SK-N-SH treated with all-trans-retinoic acid at 6 μM for 48 hours (cell line): ENCODE results near the gene CGB2.

Source experiments
- ATAC-seq: fragments of 200-7000 bp; cut with Tn5 transposase; 3 replicates; pipeline ENCODE4 v1.9.1; 2020; ENCODE audit warnings: mild to moderate bottlenecking, moderate library complexity
- ARNTL ChIP-seq: fragments of 450-650 bp; formaldehyde crosslinking; IDR thresholded peaks from 2 replicates; pipeline ENCODE4 v1.5.0; 2020; ENCODE audit warnings: low read depth, mild to moderate bottlenecking, moderate library complexity, borderline replicate concordance
- BACH2 ChIP-seq: fragments of 250-450 bp; sonication (Bioruptor Pico); IDR thresholded peaks from 2 replicates; pipeline ENCODE4 v1.9.0; 2021; ENCODE audit warnings: mild to moderate bottlenecking, borderline replicate concordance
- CSDC2 ChIP-seq: fragments of 250-450 bp; sonication (Bioruptor Pico); IDR thresholded peaks from 2 replicates; pipeline ENCODE4 v1.5.0; 2020; ENCODE audit warnings: mild to moderate bottlenecking, moderate library complexity
- ESRRG ChIP-seq: fragments of 250-450 bp; sonication (Bioruptor Pico); IDR thresholded peaks from 2 replicates; pipeline ENCODE4 v1.6.1; 2021; ENCODE audit warnings: mild to moderate bottlenecking
- GLIS3 ChIP-seq: fragments of 250-450 bp; sonication (Bioruptor Pico); IDR thresholded peaks from 2 replicates; pipeline ENCODE4 v1.5.0; 2020; ENCODE audit warnings: mild to moderate bottlenecking, moderate library complexity
- ISL1 ChIP-seq: fragments of 250-450 bp; sonication (Bioruptor Pico); IDR thresholded peaks from 2 replicates; pipeline ENCODE4 v2.1.2; 2022; ENCODE audit warnings: mild to moderate bottlenecking, moderate library complexity
- OSR1 ChIP-seq: fragments of 250-450 bp; sonication (Bioruptor Pico); IDR thresholded peaks from 2 replicates; pipeline ENCODE4 v1.8.0; 2022; ENCODE audit warnings: moderate library complexity, mild to moderate bottlenecking, inconsistent platforms
- PPARA ChIP-seq: fragments of 250-450 bp; sonication (Bioruptor Pico); IDR thresholded peaks from 2 replicates; pipeline ENCODE4 v1.5.0; 2020; ENCODE audit warnings: mild to moderate bottlenecking, borderline replicate concordance
- RARB ChIP-seq: fragments of 250-450 bp; sonication (Bioruptor Pico); IDR thresholded peaks from 2 replicates; pipeline ENCODE4 v1.8.0; 2021; ENCODE audit warnings: mild to moderate bottlenecking, moderate library complexity
- SNAI2 ChIP-seq: fragments of 250-450 bp; sonication (Bioruptor Pico); IDR thresholded peaks from 2 replicates; pipeline ENCODE4 v1.5.0; 2020; ENCODE audit warnings: mild to moderate bottlenecking, moderate library complexity
- TCF4 ChIP-seq: fragments of 250-450 bp; sonication (Bioruptor Pico); IDR thresholded peaks from 2 replicates; pipeline ENCODE4 v1.8.0; 2021; ENCODE audit warnings: mild to moderate bottlenecking, moderate library complexity, borderline replicate concordance
- TOX ChIP-seq: fragments of 250-450 bp; sonication (Bioruptor Pico); IDR thresholded peaks from 2 replicates; pipeline ENCODE4 v1.8.0; 2021; ENCODE audit warnings: mild to moderate bottlenecking, moderate library complexity, borderline replicate concordance
- ZC3H10 ChIP-seq: fragments of 250-450 bp; sonication (Bioruptor Pico); IDR thresholded peaks from 2 replicates; pipeline ENCODE4 v1.5.1; 2021; ENCODE audit warnings: mild to moderate bottlenecking, moderate library complexity
- ZNF70 ChIP-seq: fragments of 450-650 bp; formaldehyde crosslinking; IDR thresholded peaks from 2 replicates; pipeline ENCODE4 v1.5.0; 2020; ENCODE audit warnings: mild to moderate bottlenecking, moderate library complexity
- ZNF8 ChIP-seq: fragments of 450-650 bp; formaldehyde crosslinking; IDR thresholded peaks from 2 replicates; pipeline ENCODE4 v1.5.0; 2020; ENCODE audit warnings: mild to moderate bottlenecking, moderate library complexity
- TF ChIP-seq, protein P1 (sequence below): fragments of 250-450 bp; sonication (Bioruptor Pico); IDR thresholded peaks from 2 replicates; pipeline ENCODE4 v1.8.0; 2021; ENCODE audit warnings: low read depth, mild to moderate bottlenecking, moderate library complexity, borderline replicate concordance
- TF ChIP-seq, protein P2 (sequence below): fragments of 250-450 bp; sonication (Bioruptor Pico); IDR thresholded peaks from 2 replicates; pipeline ENCODE4 v1.5.0; 2020; ENCODE audit warnings: mild to moderate bottlenecking, moderate library complexity
- TF ChIP-seq, protein P3 (sequence below): fragments of 250-450 bp; sonication (Bioruptor Pico); IDR thresholded peaks from 2 replicates; pipeline ENCODE4 v1.5.1; 2021; ENCODE audit warnings: mild to moderate bottlenecking, moderate library complexity
- TF ChIP-seq, protein P4 (sequence below): fragments of 250-450 bp; sonication (Bioruptor Pico); IDR thresholded peaks from 2 replicates; pipeline ENCODE4 v1.5.1; 2020; ENCODE audit warnings: low read depth, mild to moderate bottlenecking, moderate library complexity

Gene CGB2

DNA sequence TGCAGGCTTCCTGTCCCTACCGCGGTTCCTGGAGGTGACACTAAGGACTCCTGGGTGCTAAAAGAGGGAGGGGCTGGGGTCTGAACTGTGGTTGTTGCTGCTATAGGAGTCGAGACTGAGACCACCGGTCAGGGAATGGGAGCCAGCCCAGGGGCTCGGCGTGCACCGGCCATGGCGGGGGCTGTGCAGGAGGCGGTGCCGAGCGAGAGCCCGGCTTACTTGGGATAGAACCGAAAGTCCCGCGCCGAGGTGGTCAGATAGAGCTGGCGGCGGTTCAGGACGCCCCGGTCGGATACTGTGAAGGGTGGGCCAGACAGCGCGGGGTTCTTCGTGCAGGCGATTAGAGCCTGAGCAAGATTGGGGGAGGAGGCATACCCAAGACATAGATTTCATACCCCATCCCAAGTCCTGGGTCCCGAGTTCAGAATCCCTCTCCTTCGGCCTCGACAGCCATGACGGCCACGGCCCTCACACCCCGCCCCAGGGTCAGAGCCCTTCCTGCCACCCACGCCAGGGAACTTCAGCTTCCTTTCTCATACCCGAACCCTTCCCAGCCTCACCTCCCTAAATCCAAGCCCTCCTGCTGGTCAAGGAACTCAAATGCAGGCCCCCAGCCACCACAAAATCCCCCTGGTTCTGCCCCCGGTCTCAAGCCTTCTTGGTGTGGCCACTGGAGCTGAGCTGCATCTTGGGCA, 25.4 kb downstream of the CGB2 start:
- ATAC-seq, result peak; percentile 23

DNA sequence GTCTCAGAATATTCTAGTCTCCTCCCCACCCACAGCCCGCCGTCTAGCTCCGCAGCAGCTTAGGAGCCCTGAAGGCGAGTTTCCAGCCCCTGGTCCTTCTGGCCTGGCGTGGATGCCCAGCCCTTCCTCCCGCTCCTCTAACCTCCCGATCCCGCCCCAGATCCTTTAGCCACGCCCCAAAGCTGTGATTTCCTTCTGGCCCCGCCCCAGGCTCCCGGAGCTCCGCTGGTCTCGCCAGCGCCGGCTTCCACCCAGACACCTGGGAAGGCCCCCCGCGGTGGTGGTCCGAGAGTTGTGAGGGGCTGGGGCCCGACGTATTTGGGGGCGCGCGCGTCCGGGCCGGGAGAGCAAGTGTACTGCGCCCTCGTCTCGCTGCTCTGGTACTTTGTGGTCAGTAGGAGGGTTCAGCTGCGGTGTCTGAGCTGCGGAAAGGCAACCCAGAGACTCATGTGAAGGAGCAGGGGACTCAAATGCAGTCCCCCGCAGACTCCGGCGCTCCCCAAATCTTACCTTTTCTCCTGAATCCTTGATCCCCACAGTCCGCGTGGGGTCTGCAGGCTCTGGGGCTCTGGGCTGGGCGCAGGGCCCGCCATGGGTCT, 26.0 kb downstream of the CGB2 start, which contains the start of gene CGB7:
TSS of gene CGB7 (minus strand) at position 114 of the 599 bp plus-strand sequence. CDS start 2,374 bp downstream, outside the sequence.
- no peak for TF ChIP-seq ISL1 (CRISPR knock-in tag)
- no peak for TF ChIP-seq PPARA
- TF ChIP-seq BACH2, result no peak
- TF ChIP-seq OSR1 (CRISPR knock-in tag), result no peak
- no peak for TF ChIP-seq SNAI2
- no peak for TF ChIP-seq ZNF8 (CRISPR knock-in tag)
- no peak for TF ChIP-seq TOX (CRISPR knock-in tag)
- TF ChIP-seq, protein P1, sequence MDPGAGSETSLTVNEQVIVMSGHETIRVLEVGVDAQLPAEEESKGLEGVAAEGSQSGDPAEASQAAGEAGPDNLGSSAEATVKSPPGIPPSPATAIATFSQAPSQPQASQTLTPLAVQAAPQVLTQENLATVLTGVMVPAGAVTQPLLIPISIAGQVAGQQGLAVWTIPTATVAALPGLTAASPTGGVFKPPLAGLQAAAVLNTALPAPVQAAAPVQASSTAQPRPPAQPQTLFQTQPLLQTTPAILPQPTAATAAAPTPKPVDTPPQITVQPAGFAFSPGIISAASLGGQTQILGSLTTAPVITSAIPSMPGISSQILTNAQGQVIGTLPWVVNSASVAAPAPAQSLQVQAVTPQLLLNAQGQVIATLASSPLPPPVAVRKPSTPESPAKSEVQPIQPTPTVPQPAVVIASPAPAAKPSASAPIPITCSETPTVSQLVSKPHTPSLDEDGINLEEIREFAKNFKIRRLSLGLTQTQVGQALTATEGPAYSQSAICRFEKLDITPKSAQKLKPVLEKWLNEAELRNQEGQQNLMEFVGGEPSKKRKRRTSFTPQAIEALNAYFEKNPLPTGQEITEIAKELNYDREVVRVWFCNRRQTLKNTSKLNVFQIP (CRISPR knock-in tag), result no peak
- peak; percentile 74 for ATAC-seq

DNA sequence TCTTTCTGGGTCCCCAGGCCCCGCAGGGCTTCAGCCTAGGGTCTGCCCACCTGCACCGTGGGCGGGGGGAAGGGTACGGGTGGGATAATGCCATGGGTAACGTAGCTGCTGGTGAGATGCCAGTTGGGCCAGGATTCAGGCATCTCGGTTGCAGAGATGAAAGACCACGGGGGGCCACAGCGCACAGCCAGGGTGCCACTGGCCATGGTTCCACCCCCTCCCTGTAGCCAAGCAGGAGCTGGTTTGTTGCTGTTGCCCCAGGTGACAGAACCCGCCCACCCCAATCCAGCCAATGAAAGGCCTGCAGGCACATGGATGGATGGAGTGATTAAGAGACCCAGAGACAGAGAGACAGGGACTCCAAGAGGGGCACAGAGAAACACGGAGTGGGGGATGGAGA, 26.9 kb downstream of the CGB2 start:
- TF ChIP-seq PPARA (no peak), CSDC2 (no peak), TCF4 (CRISPR knock-in tag) (no peak), SNAI2 (no peak), ZC3H10 (no peak), ARNTL (CRISPR knock-in tag) (no peak), TOX (CRISPR knock-in tag) (no peak), ZNF70 (CRISPR knock-in tag) (no peak)
- TF ChIP-seq, protein P2, sequence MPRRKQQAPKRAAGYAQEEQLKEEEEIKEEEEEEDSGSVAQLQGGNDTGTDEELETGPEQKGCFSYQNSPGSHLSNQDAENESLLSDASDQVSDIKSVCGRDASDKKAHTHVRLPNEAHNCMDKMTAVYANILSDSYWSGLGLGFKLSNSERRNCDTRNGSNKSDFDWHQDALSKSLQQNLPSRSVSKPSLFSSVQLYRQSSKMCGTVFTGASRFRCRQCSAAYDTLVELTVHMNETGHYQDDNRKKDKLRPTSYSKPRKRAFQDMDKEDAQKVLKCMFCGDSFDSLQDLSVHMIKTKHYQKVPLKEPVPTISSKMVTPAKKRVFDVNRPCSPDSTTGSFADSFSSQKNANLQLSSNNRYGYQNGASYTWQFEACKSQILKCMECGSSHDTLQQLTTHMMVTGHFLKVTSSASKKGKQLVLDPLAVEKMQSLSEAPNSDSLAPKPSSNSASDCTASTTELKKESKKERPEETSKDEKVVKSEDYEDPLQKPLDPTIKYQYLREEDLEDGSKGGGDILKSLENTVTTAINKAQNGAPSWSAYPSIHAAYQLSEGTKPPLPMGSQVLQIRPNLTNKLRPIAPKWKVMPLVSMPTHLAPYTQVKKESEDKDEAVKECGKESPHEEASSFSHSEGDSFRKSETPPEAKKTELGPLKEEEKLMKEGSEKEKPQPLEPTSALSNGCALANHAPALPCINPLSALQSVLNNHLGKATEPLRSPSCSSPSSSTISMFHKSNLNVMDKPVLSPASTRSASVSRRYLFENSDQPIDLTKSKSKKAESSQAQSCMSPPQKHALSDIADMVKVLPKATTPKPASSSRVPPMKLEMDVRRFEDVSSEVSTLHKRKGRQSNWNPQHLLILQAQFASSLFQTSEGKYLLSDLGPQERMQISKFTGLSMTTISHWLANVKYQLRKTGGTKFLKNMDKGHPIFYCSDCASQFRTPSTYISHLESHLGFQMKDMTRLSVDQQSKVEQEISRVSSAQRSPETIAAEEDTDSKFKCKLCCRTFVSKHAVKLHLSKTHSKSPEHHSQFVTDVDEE (CRISPR knock-in tag), result no peak
- TF ChIP-seq, protein P3, sequence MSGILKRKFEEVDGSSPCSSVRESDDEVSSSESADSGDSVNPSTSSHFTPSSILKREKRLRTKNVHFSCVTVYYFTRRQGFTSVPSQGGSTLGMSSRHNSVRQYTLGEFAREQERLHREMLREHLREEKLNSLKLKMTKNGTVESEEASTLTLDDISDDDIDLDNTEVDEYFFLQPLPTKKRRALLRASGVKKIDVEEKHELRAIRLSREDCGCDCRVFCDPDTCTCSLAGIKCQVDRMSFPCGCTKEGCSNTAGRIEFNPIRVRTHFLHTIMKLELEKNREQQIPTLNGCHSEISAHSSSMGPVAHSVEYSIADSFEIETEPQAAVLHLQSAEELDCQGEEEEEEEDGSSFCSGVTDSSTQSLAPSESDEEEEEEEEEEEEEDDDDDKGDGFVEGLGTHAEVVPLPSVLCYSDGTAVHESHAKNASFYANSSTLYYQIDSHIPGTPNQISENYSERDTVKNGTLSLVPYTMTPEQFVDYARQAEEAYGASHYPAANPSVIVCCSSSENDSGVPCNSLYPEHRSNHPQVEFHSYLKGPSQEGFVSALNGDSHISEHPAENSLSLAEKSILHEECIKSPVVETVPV (CRISPR knock-in tag), result no peak
- TF ChIP-seq, protein P4, sequence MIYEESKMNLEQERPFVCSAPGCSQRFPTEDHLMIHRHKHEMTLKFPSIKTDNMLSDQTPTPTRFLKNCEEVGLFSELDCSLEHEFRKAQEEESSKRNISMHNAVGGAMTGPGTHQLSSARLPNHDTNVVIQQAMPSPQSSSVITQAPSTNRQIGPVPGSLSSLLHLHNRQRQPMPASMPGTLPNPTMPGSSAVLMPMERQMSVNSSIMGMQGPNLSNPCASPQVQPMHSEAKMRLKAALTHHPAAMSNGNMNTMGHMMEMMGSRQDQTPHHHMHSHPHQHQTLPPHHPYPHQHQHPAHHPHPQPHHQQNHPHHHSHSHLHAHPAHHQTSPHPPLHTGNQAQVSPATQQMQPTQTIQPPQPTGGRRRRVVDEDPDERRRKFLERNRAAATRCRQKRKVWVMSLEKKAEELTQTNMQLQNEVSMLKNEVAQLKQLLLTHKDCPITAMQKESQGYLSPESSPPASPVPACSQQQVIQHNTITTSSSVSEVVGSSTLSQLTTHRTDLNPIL, result no peak
- no peak; the same call in 2 of the 3 replicates for ATAC-seq

DNA sequence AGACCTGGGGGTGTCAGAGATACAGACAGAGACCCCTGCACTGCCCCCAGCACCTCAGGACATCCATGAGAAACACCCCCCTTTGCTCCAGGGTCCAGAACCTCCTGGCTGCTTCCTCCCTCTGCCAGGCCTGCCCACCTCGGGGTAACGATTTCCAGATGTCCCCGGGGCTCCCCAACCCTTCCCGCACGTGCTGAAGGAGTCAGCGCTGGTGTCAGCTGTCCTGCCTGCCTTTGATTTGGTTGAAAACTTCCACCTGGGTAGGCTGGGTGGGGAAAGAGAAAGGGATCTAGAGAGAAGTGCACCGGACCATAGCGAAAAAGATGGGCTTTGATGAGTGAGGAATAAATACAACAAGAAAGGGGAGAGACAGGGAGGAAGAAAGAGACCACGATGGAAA, 27.4 kb downstream of the CGB2 start:
- TF ChIP-seq ESRRG (CRISPR knock-in tag), result no peak
- TF ChIP-seq TCF4 (CRISPR knock-in tag), result no peak; the same call in 1 of the 2 replicates
- TF ChIP-seq OSR1 (CRISPR knock-in tag), result no peak
- no peak for TF ChIP-seq BACH2
- TF ChIP-seq, protein P3 (CRISPR knock-in tag), result no peak
- TF ChIP-seq, protein P4, result no peak
- TF ChIP-seq, protein P1 (CRISPR knock-in tag), result no peak
- no peak for TF ChIP-seq PPARA
- no peak for TF ChIP-seq GLIS3 (CRISPR knock-in tag)
- TF ChIP-seq, protein P2 (CRISPR knock-in tag), result no peak
- TF ChIP-seq ZC3H10, result no peak
- TF ChIP-seq CSDC2, result no peak
- TF ChIP-seq RARB (CRISPR knock-in tag), result no peak
- TF ChIP-seq, all 23 proteins: peak for 0
- no peak for ATAC-seq
